ENCODE data around the gene COL4A6.
"Not testable (repeated sequence)": the region's sequence is repeated elsewhere in the genome, so short reads cannot be mapped to it uniquely, and the experiment has no call there.

The COL4A6 gene

DNA sequence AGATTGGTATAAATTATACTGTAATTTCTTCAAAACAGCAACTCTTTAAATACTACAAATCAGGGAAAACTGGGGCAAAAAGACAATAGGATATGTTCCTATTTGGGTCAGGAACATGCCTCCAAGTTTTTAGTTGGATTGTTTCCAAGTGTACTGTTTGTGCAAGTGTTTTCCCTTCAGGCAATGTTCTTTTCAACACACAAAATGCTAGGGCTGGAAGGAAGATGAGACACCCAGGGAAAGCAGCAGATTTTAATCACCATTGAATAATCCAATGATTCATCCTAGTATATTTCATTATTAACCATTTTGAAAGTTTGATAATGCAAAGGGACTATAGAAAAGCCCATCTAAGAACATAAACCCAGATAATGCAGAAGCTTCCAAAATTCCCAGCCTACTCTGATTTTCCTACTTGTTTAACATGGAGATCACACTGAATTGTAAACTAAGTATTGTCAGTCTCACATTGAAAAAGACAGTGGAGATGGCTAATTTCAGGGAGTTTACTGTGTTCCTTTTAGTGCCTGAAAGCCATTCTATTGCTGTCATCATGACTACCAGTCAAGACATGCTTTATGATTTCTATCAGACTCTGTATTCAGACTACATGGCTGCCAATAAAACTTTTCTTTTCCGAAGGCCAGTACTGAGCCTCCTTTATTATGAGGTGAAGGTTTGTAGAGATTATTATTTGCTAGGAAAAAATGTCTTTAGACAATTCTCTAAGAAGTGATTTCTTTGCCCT, 38.6 kb downstream of the COL4A6 start:
- DNase-seq: no peak

DNA sequence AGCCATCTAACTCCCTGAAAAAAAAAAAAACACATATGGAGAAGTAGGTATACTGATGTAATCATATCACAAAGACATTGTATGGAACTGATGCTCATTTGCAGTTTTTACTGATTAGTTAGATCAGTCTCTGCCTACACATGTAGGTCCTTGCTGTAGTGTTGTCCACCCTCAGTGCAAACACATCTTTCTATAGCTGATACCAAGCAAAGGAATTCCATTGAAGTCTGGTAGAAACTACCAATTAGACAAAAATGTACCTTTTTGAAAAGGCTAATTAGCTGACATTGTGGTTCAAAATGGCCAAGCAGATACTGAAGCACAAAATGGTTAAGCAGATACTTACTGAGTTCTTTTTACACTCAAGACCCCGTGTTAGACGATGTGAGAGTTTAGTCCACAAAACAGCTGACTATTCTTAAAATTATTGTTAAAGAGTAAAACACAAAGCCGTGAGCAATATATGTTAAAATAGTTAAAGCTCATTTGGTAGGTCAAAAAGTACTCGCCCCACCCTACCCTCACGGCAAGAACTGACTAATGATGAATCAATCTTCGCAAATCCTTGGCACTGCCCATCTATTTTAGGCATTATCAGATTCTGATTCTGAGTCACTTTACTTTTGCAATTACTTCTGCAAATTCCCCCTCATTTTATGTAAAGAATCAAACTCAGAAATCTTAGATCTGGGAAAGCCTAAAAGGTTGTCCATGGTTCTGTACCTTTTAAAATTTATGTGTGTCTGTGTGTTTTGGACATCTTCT, 40.4 kb downstream of the COL4A6 start:
- no peak for DNase-seq

DNA sequence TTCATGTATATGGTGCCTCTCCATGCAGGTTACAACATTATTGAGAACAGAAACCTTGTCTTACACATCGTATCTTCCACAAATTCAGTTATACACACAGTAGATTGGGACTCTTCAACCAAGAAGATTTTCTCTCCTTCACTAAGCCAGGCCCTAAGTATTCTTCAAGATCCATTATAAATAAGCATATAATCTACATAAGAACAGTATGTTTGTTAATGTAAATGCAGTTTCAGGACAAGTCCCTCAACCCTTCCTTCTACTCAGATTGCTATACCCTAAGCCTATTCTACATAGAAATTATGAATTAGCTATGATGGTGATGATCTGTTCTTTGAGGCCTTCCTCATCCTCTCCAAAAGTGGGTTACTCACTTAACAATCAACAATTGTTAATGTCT, 41.2 kb downstream of the COL4A6 start:
- DNase-seq: no peak

DNA sequence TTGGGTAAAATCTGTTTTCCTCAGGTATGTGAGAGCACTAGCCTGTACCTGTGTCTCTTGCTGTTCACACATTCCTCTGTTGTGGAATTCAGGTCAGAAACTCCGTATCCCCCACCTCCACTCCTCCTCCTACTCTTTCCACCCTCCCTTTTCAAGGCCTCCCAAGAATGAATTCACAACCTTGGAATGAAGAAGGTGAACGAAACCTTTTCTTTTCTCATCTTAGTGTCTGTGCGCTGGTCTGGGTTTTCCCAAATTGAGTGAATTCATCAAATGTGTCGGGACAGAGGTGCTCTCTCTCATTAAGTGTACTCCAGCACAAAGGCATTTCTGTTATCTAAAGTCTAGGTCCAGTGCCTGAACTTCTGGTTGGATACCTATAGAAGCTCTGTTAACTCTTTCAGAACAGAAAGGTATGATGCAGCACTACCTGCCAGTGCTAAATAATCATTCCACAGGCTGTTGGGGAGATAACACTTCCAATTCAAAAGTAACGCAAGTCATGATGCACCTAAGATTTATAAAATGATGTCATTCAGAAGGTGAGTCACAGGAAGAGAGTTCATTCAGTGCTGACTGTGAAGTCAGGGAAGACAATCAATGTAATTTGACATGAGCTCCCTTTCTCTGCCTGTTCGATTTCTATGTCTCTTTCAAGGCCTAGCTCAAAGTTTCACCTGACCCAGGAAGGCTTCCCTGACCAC, 41.9 kb downstream of the COL4A6 start:
- no peak for DNase-seq

DNA sequence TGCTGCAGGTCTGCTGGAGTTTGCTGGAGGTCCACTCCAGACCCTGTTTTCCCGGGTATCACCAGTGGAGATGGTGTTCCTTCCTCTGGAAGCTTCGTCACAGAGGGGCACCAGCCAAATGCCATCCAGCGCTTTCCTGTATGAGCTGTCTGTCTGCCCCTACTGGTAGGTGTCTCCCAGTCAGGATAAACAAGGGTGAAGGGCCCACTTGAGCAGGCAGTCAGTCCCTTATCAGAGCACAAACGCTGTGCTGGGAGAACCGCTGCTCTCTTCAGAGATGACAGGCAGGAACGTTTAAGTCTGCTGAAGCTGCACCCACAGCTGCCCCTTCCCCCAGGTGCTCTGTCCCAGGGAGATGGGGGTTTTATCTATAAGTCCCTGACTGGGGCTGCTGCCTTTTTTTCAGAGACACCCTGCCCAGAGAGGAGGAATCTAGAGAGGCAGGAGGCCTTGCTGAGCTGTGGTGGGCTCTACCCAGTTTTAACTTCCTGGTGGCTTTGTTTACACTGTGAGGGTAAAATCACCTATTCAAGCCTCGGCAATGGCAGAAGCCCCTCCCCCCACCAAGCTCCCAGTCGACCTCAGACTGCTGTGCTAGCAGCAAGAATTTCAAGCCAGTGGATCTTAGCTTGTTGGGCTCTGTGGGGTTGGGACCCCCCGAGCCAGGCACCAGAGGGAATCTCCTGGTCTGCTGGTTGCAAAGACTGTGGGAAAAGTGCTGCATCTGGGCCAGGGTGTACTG, 47.1 kb downstream of the COL4A6 start:
- not testable (repeated sequence) for DNase-seq

DNA sequence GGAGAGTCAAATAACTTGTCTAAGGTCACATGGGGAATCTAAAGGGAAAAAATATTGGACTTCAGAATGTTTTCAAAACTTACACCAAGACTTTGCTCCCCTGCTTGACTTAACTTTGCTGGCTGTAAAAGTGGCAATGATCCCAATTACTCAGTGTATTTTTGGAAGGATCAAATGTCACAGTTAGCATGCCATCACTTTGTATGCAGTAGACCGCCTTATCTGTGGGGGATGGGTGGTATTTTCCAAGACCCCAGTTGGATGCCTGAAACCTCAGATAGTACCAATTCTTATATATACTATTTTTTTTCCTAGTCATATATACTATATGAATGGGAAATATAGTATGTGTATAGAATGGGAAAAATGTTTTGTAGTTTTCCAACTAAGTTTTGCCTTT, 53.4 kb downstream of the COL4A6 start:
- DNase-seq: no peak

DNA sequence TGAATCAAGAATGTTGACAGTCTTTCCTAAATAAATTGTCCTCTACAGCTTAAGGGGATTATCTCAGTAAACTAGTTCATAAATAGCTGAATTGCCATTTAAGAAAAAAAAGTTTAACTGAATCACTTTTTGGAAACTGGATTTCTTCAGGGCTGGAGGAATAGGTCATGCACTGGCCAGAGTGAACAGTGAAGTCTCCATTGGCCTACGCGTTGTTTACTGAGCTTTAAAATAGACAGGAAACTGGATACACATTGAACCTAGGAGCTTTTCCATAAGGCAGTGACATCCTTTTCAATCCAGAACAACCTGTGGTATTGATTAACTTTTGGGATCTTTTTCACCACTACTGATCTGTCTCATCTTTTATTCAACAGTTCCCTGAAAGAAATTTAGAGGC, 58.0 kb downstream of the COL4A6 start:
- DNase-seq: no peak

DNA sequence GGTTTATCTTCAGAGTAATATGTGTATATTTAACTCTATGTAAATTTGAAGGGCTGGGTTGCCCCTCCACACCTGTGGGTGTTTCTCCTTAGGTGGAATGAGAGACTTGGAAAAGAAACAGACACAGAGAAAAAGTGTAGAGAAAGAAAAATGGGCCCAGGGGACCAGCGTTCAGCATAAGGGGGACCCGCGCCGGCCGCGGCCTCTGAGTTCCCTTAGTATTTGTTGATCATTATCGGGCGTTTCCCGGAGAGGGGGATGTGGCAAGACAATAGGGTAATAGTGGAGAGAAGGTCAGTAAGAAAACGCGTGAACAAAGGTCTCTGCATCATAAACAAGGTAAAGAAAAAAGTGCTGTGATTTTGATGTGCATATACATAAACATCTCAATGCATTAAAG, 61.4 kb downstream of the COL4A6 start:
- not testable (repeated sequence) for DNase-seq

DNA sequence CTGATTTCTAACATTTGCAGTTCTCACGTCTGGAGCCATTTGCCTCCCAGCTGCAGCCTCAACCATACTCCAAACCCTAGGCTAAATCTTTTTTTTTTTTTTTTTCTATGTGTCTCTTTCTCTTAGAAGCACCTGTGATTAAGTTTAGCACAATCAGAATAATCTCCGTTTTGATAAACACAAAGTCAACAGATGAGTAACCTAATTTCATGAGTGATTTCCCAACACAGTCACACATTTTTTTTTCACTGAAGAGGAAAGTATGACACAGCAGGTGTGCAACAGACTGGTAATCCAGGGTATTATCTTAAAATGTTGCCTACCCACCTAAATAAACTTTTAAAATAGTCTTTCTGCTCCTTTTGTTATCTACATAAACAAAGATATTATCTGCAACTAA, 62.6 kb downstream of the COL4A6 start:
- DNase-seq: not testable (repeated sequence)

DNA sequence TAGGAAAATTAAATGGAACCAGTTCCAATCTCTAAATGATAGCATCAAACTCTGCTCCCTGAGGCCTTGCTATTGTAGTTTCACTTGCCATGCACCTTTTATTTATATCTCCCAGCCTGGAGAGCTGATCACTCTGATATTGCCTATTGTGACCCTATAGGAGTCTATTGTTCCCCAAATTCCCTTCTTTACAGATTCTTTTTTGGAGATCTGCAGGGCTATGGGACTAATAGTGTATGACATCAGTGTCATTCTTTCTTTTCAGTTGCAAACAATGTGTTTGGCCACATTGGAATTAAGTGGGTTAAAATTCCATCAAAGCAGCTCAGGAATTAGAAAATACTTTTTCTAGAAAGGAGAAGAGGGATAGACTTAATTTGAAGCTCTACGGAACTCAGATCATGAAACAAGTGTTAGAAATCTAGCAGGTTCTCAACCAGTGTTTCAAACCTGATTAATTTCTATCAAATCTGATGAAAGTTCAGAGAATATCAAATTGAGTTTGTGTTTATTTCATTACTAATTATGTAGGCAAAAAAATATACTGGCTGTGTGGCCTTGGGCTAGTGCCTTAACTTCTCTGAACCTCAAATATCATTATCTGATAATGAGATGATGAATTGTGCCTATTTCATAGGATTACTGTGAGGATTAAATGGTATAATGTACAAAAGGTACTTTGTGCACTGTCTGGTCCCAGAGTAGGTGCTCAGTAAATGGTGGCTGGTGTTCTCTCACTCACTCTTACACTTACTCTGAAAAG, 71.4 kb downstream of the COL4A6 start:
- DNase-seq: no peak

DNA sequence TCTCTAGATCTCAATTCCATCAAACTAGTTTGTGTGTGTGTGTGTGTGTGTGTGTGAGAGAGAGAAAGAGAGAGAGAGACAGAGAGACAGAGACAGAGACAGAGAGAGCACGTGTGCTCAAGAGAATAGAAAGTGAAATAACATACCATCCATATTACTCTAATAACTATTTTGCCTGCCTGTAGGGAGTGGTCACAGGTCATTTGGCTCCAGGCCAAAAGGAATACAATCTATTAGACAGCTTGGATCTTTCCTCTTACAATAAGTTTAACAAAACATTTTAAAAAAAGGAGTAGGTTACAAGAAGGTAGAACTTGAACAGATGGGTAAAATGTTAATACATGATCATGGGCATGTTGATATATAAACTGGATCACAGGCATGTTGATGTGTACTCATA, 76.2 kb downstream of the COL4A6 start:
- DNase-seq: no peak

DNA sequence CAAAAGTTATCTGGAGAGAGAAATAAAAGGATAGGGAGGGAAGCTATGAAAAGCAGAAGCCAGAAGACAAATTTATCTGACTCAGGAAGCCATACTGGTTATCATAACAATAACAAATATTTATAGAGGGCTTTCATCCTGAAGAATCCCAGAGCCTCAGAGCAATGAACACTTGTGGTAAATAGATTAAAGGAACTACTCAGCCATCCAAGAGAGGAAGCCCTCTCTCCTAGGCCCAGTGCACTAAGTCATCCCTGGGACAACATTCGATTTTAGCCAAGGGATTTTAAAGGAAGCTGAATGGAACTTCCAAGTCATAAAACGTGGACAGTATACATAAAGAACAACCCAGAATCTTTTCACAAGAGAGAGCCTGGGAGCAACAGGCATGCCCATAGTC, 76.9 kb downstream of the COL4A6 start:
- DNase-seq: no peak

DNA sequence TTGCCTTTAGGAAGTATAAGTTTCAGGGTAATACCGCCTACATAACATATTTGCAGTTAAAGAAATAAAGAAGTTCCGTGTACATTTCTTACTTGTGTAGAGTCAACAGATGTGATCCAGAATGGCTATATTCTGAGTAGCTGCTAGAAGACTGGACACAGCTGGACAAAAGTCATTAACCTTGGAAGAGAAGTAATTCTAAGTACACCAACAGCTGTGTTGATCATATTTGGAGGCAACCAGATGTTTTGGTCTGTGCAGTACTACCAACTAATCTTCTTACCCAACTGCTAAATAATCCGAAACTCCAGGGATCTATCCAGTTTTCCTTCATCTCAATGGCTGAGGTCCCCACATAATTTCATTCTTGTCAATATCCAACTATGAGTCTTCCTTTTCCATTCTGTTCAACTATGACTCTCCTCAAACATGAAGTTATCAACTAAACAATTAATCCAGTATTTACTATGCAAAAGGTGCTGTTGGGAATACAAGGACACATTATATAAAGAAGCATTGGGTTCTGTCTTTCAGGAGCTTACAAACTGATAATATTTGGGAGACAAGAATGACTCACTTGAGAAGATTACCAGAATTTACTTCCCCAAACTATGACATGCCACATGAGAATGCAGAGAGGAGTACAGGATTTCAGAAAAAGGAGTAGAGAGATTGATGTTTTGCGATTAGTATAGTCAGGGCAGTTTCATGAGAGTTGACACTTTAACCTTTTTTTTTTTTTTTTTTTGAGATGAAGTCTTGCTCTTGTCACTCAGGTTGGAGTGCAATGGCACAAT, 78.2 kb downstream of the COL4A6 start:
- DNase-seq: no peak

DNA sequence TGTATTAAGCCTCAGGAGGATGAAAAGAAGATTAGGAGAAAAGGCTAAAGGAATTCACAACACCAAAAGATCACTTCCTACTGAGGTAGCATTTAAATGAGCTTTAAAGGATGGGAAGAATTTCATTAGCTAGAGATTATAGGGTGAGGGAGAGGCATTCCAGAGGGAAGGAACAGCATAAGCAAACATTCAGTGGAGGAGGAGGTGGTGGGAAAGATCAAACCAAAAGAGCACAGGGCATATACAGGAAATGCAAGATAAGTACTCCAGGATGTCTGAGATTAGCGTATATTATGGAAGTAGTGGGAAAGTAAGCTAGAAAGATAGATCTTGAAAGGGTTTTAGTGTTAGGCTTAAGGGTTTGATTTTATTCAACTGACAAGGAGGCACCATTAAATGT, 84.8 kb downstream of the COL4A6 start:
- no peak for DNase-seq

DNA sequence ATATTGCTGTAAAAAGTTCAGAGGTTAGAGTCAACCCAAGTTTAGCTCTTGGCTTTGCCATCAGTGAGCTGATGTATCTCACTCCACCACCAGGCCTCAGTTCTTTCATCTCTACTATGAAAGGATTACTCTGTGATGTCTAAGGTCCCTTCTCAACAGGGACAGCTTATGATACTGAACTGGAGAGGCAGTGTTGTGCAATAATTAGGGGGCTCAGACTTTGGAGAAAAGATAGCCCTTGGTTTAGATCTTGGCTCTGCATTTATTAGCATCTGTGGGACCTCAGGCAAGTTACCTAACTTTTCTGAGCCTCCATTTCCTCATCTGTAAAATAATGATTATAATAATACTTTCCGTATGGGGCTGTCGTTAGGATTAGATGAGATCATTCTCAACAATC, 89.0 kb downstream of the COL4A6 start:
- DNase-seq: no peak

DNA sequence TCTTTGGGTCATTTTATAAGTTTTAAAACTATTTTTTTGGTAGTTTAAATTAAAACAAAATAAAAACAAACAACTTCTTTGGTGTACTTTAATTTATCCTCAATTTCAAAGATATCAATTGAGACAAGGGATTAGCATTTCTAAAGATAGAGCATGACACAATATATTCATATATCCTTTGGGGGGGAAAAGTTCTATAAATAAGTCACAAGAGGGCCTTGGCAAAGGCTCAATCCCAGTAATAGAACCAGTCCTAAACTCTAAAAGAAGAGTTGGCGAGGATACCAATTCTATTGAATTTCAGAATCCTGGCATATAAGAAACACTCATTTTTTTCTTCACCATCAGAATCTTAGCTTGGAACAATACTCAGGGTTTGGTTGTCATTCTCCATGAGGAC, 89.7 kb downstream of the COL4A6 start:
- no peak for DNase-seq

DNA sequence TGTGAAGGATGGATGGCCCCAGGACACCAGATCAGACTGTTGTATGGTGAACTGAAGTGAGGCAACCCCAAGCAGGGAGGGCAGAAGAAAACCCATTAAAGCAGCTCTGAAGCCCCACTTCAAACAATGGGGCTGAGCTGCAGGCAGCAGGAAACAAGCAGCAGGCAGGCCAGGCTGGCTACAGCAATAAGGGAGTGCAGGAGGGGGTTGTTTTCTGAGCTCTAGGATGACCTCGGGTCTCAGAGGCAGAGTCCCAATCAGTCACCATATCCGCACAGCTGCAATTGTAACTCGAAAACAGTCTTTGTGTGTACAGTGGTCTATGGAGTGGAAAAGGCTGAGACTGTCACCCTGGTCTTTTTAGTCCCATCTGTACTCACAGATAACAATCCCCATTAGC, 90.4 kb downstream of the COL4A6 start:
- DNase-seq: no peak

DNA sequence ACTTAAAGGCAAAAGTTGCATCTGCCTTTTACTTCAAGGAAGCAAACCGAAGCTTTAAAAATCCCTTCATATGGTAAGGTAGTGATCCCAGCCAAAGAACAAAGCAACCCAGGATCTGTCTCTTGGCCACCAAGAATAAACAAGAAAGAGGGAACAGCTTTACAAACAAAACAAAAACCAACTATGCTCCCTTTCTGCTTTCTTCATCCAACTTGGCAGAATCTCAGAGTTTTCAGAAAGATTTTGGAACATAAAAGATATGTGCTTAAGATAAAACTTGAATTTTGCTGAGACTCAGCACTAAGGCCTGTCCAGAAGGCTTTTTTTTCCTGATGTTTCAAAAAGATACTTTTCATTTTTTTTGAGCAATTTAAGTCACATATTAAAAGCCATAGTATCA, 94.0 kb downstream of the COL4A6 start:
- DNase-seq: no peak

DNA sequence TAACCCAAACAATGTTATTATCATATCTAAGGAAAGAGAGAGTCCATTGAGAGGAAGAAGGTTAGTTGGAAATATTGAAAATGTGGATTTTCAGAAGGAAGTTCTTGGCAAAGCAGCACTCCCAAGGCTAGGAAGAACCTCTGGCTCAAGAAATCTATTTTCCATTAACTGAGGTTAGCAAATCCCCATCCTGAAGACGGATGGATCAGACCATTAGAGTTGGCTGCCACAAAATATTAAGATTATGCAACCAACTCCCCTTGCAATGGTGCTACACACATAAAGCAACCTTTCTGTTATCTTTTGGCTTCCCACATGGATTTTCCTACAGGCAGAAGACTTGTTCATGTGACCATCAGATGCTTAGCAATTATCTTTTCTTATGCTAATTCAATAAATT, 96.3 kb downstream of the COL4A6 start:
- DNase-seq: no peak

DNA sequence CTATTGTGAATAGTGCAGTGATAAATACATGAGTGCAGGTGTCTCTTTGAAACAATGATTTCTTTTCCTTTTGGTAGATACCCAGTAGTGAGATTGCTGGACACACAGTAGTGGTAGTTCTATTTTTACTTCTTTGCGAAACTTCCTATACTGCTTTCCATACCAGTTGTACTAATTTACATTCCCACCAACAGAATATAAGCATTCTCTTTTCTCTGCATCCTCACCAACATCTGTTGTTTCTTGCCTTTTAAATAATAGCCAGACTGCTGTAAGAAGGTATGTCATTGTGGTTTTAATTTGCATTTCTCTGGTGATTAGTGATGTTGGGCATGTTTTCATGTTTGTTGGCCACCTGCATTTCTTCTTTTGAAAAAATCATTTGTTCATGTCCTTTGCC, 105.9 kb downstream of the COL4A6 start:
- DNase-seq: no peak

DNA sequence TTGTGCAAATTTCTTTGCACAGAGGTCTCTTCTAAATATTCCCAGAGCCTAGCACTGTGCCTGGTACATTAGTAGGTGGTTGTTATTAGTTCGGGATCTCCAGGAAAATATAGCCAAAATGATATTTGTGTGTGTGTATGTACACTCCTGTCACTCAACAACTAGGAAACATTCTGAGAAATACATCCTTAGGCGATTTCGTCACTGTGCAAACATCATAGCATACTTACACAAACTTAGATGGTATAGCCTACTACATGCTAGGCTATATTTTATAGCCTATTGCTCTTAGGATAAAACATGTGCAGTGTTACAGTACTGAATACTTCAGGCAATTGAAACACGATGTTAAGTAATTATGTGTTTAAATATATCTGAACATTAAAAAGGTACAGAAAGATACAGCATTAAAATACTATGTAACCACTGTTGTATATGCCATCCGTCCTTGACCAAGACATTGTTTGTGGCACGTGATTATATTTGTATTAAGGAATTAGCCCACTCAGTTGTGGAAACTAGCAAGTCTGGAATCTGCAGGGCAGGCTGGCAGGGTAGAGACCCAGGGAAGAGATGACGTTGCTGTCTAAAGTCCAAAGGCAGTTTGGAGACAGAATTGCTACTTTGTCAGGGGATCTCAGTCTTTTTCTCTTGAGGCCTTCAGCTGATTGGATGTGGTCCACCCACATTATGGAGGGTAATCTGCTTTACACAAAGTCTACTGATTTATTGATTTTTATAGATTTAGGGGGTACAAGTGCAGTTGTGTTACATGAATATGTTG, 106.9 kb downstream of the COL4A6 start:
- DNase-seq: no peak
